Stimulated activated CD4-positive, alpha-beta T cell treated with anti-CD3 and anti-CD28 coated beads, Interleukin-4, amount 100 ng/mL, for 24 hours (primary cell): Measurements from ENCODE around the gene GAL3ST2.
"Not testable (repeated sequence)": the region's sequence is repeated elsewhere in the genome, so short reads cannot be mapped to it uniquely, and the experiment has no call there.

Experiments used
- DNase-seq: peaks from one replicate; pipeline ENCODE4 v3.0.0-alpha.2; 2020

Gene GAL3ST2

GRCh38 chr2:241769819-241770184 is 6.8 kb upstream of the GAL3ST2 start:
- DNase-seq: no peak

GRCh38 chr2:241770185-241770935 is 6.3 kb upstream of the GAL3ST2 start:
- no peak for DNase-seq

- DNase-seq: no peak
These were observed 5.7 kb upstream of the GAL3ST2 start for GRCh38 chr2:241770936-241771285.

- DNase-seq: no peak
These were observed 5.1 kb upstream of the GAL3ST2 start for GRCh38 chr2:241771286-241772062.

- DNase-seq: peak; percentile 24
These were observed 4.5 kb upstream of the GAL3ST2 start for GRCh38 chr2:241772063-241772499.

- DNase-seq: no peak
These were observed 2.9 kb upstream of the GAL3ST2 start for GRCh38 chr2:241773511-241774418.

- DNase-seq: no peak
These were observed 2.0 kb upstream of the GAL3ST2 start for GRCh38 chr2:241774419-241775222.

GRCh38 chr2:241775223-241776177 is 1.1 kb upstream of the GAL3ST2 start:
- DNase-seq: no peak

GRCh38 chr2:241777170-241777685 is 606 bp downstream of the GAL3ST2 start:
- DNase-seq: no peak

- DNase-seq: no peak
These were observed 1.3 kb downstream of the GAL3ST2 start for GRCh38 chr2:241777686-241778627.

- DNase-seq: no peak
These were observed 4.4 kb downstream of the GAL3ST2 start for GRCh38 chr2:241780939-241781569.

- not testable (repeated sequence) for DNase-seq
These were observed 5.4 kb downstream of the GAL3ST2 start for GRCh38 chr2:241782053-241782452.

GRCh38 chr2:241788135-241788534 is 11.5 kb downstream of the GAL3ST2 start:
- DNase-seq: no peak

- peak; percentile 72 for DNase-seq
These were observed 11.9 kb downstream of the GAL3ST2 start for GRCh38 chr2:241788572-241788971.

- DNase-seq: not testable (repeated sequence)
These were observed 14.8 kb downstream of the GAL3ST2 start for GRCh38 chr2:241791385-241791784.

GRCh38 chr2:241793385-241793784 is 16.8 kb downstream of the GAL3ST2 start:
- DNase-seq: no peak

GRCh38 chr2:241794250-241794823 is 17.7 kb downstream of the GAL3ST2 start:
- no peak for DNase-seq
